ENCODE data around the gene SEM1.

The SEM1 gene

GRCh38 chr7:96738705-96739104, 29.1 kb upstream of the SEM1 start:
- TF ChIP-seq CTCF (IDR thresholded peaks at IDR 0.05; ENCODE audit: low read depth, low read length) = no peak
- Histone ChIP-seq H3K36me3 (no peaks in the 10 kb centered on the region), H3K27ac (no peak overlapping the region), H3K4me3 (ENCODE audit: low read depth, low read length) (no peak overlapping the region), H3K27me3 (ENCODE audit: insufficient read depth, low read depth, severe bottlenecking) (no peaks in the 10 kb centered on the region), H3K9me3 (ENCODE audit: severe bottlenecking) (no peaks in the 10 kb centered on the region)
- no peak for DNase-seq

- peak; percentile 20; the same call in 1 of the 2 replicates for TF ChIP-seq CTCF (IDR thresholded peaks at IDR 0.05; ENCODE audit: low read depth, low read length)
- no peak for DNase-seq
- H3K4me3 ChIP-seq (ENCODE audit: low read depth, low read length) = no peak overlapping the region
- no peak overlapping the region for H3K27ac ChIP-seq
- no peaks in the 10 kb centered on the region for H3K9me3 ChIP-seq (ENCODE audit: severe bottlenecking)
- no peaks in the 10 kb centered on the region for H3K36me3 ChIP-seq
- H3K27me3 ChIP-seq (ENCODE audit: insufficient read depth, low read depth, severe bottlenecking) = no peaks in the 10 kb centered on the region
These were observed 28.0 kb upstream of the SEM1 start for GRCh38 chr7:96737545-96738050.

- Histone ChIP-seq H3K4me3 (ENCODE audit: low read depth, low read length) (no peak overlapping the region), H3K36me3 (no peaks in the 10 kb centered on the region), H3K27ac (no peak overlapping the region), H3K9me3 (ENCODE audit: severe bottlenecking) (no peaks in the 10 kb centered on the region), H3K27me3 (ENCODE audit: insufficient read depth, low read depth, severe bottlenecking) (no peaks in the 10 kb centered on the region)
- no peak for TF ChIP-seq CTCF (IDR thresholded peaks at IDR 0.05; ENCODE audit: low read depth, low read length)
- peak; percentile 19 for DNase-seq
These were observed 24.7 kb upstream of the SEM1 start for GRCh38 chr7:96734343-96734742.

GRCh38 chr7:96729820-96730219, 20.2 kb upstream of the SEM1 start:
- H3K36me3 ChIP-seq = no peaks in the 10 kb centered on the region
- TF ChIP-seq CTCF (IDR thresholded peaks at IDR 0.05; ENCODE audit: low read depth, low read length) = no peak
- H3K9me3 ChIP-seq (ENCODE audit: severe bottlenecking) = no peaks in the 10 kb centered on the region
- DNase-seq = no peak
- H3K4me3 ChIP-seq (ENCODE audit: low read depth, low read length) = no peak overlapping the region
- H3K27ac ChIP-seq = no peak overlapping the region
- H3K27me3 ChIP-seq (ENCODE audit: insufficient read depth, low read depth, severe bottlenecking) = no peaks in the 10 kb centered on the region

GRCh38 chr7:96728139-96728538, 18.5 kb upstream of the SEM1 start:
- H3K27me3 ChIP-seq (ENCODE audit: insufficient read depth, low read depth, severe bottlenecking) = no peaks in the 10 kb centered on the region
- H3K4me3 ChIP-seq (ENCODE audit: low read depth, low read length) = no peak overlapping the region
- no peak for TF ChIP-seq CTCF (IDR thresholded peaks at IDR 0.05; ENCODE audit: low read depth, low read length)
- no peak overlapping the region for H3K27ac ChIP-seq
- H3K9me3 ChIP-seq (ENCODE audit: severe bottlenecking) = no peaks in the 10 kb centered on the region
- no peak for DNase-seq
- H3K36me3 ChIP-seq = no peaks in the 10 kb centered on the region

- no peaks in the 10 kb centered on the region for H3K36me3 ChIP-seq
- no peak for DNase-seq
- H3K9me3 ChIP-seq (ENCODE audit: severe bottlenecking) = no peaks in the 10 kb centered on the region
- H3K27me3 ChIP-seq (ENCODE audit: insufficient read depth, low read depth, severe bottlenecking) = no peaks in the 10 kb centered on the region
- no peak for TF ChIP-seq CTCF (IDR thresholded peaks at IDR 0.05; ENCODE audit: low read depth, low read length)
- H3K27ac ChIP-seq = no peak overlapping the region
- H3K4me3 ChIP-seq (ENCODE audit: low read depth, low read length) = no peak overlapping the region
These were observed 18.0 kb upstream of the SEM1 start for GRCh38 chr7:96727534-96728088.

Measured in WERI-Rb-1 (cell line).